Nephron progenitor cell (in vitro differentiated cells): ENCODE measurements around the gene RNF115.
"Not testable (repeated sequence)": the region's sequence is repeated elsewhere in the genome, so short reads cannot be mapped to it uniquely, and the experiment has no call there.

Experiments
- DNase-seq: peaks from one replicate; pipeline ENCODE4 v3.0.0; 2021
- H3K27ac Mint-ChIP-seq: 2 replicates; pipeline ENCODE4 v1.8.0; 2021; ENCODE audit warnings: mild to moderate bottlenecking, moderate library complexity, mixed read lengths
- H3K27me3 Mint-ChIP-seq: 2 replicates; pipeline ENCODE4 v1.8.0; 2021; ENCODE audit warnings: mild to moderate bottlenecking, low read depth, mixed read lengths; ENCODE audit not compliant: poor library complexity
- H3K36me3 Mint-ChIP-seq: 2 replicates; pipeline ENCODE4 v1.8.0; 2021; ENCODE audit warnings: low read depth, mixed read lengths
- H3K4me1 Mint-ChIP-seq: 2 replicates; pipeline ENCODE4 v1.8.0; 2021; ENCODE audit warnings: mixed read lengths
- H3K4me3 Mint-ChIP-seq: 2 replicates; pipeline ENCODE4 v1.8.0; 2021; ENCODE audit warnings: mild to moderate bottlenecking, moderate library complexity, mixed read lengths
- H3K9me3 Mint-ChIP-seq: 2 replicates; pipeline ENCODE4 v1.8.0; 2021; ENCODE audit warnings: mild to moderate bottlenecking, moderate library complexity, mixed read lengths
- CTCF ChIP-seq: fragments of 200-600 bp; sonication (generic); IDR thresholded peaks from 2 replicates; pipeline ENCODE4 v1.5.0; 2021; ENCODE audit warnings: antibody characterized with exemption

The RNF115 gene

GRCh38 chr1:145828367-145829026 is 4.6 kb upstream of the RNF115 start:
- H3K27ac Mint-ChIP-seq: no peak overlapping the region

GRCh38 chr1:145827966-145828365 is 4.1 kb upstream of the RNF115 start:
- Mint-ChIP-seq H3K4me3 (no peak overlapping the region), H3K27ac (no peak overlapping the region), H3K9me3 (no peaks in the 10 kb centered on the region), H3K36me3 (peaks cover 64% of the 10 kb centered on the region), H3K27me3 (no peaks in the 10 kb centered on the region), H3K4me1 (peaks cover 24% of the 10 kb centered on the region)
- TF ChIP-seq CTCF: no peak
- DNase-seq: no peak

More at GRCh38 chr1:145828367-145829026, 4.6 kb upstream of the RNF115 start:
- DNase-seq: no peak
- Mint-ChIP-seq H3K4me3 (no peak overlapping the region), H3K9me3 (no peaks in the 10 kb centered on the region), H3K36me3 (peaks cover 69% of the 10 kb centered on the region), H3K27me3 (no peaks in the 10 kb centered on the region), H3K4me1 (peaks cover 24% of the 10 kb centered on the region)
- TF ChIP-seq CTCF: no peak

- Mint-ChIP-seq H3K27me3 (no peaks in the 10 kb centered on the region), H3K4me3 (peak overlapping the region; percentile 96), H3K27ac (no peak overlapping the region), H3K4me1 (peaks cover 24% of the 10 kb centered on the region), H3K9me3 (no peaks in the 10 kb centered on the region), H3K36me3 (peaks cover 48% of the 10 kb centered on the region)
- no peak for TF ChIP-seq CTCF
- no peak for DNase-seq
Measured at GRCh38 chr1:145826030-145826429, 2.1 kb upstream of the RNF115 start.

- peak overlapping the region; percentile 96 for H3K4me3 Mint-ChIP-seq
- H3K9me3 Mint-ChIP-seq: peaks cover 1% of the 10 kb centered on the region
- no peaks in the 10 kb centered on the region for H3K27me3 Mint-ChIP-seq
- DNase-seq: no peak
- peak overlapping the region; percentile 99 for H3K27ac Mint-ChIP-seq
- H3K36me3 Mint-ChIP-seq: peaks cover 36% of the 10 kb centered on the region
- TF ChIP-seq CTCF: no peak
- peaks cover 24% of the 10 kb centered on the region for H3K4me1 Mint-ChIP-seq
Measured at GRCh38 chr1:145824499-145824842, 576 bp upstream of the RNF115 start.

GRCh38 chr1:145822779-145823331 is 1.0 kb downstream of the RNF115 start:
- H3K4me3 Mint-ChIP-seq, H3K9me3 Mint-ChIP-seq, H3K27me3 Mint-ChIP-seq, H3K27ac Mint-ChIP-seq, DNase-seq: not testable (repeated sequence)
- H3K36me3 Mint-ChIP-seq: peaks cover 26% of the 10 kb centered on the region
- H3K4me1 Mint-ChIP-seq: peaks cover 24% of the 10 kb centered on the region

GRCh38 chr1:145818095-145818494 is 5.8 kb downstream of the RNF115 start:
- not testable (repeated sequence) for H3K4me1 Mint-ChIP-seq, H3K27me3 Mint-ChIP-seq, DNase-seq, H3K4me3 Mint-ChIP-seq, H3K9me3 Mint-ChIP-seq, H3K36me3 Mint-ChIP-seq, H3K27ac Mint-ChIP-seq

- H3K27ac Mint-ChIP-seq, H3K36me3 Mint-ChIP-seq, H3K27me3 Mint-ChIP-seq, H3K4me1 Mint-ChIP-seq, H3K4me3 Mint-ChIP-seq, H3K9me3 Mint-ChIP-seq, DNase-seq: not testable (repeated sequence)
Measured at GRCh38 chr1:145812977-145813810, 10.7 kb downstream of the RNF115 start.
